Epidermal melanocyte (primary cell): Measurements from ENCODE around the gene PTPMT1.

Experiments
- DNase-seq: peaks from one replicate; pipeline ENCODE4 v3.0.0; 2011; ENCODE audit warnings: low spot score; ENCODE audit not compliant: insufficient read length

The PTPMT1 gene

DNA sequence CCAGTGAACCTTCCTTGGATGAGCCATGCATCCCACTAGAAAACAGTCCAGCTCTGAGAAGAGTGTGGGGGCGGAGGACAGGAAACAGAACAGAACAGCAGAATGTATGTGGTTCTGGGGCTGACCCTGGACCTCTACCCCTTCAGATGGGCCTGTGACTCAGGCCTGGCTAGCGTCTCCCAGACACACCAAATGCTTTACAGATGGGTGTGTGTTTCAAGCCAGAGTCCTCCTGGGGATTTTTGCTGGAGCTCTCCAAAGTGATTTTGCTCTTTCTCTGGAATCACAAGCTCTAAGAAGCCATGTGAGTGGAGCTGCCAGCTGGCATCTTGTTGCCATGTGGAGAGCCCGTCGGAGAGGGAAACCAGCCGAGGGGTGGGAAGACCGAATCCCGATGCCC lies 42.0 kb downstream of the PTPMT1 start:
- DNase-seq = peak; percentile 48

- DNase-seq = no peak
Observed at GRCh38 chr11:47609675-47610074, 44.3 kb downstream of the PTPMT1 start.

DNA sequence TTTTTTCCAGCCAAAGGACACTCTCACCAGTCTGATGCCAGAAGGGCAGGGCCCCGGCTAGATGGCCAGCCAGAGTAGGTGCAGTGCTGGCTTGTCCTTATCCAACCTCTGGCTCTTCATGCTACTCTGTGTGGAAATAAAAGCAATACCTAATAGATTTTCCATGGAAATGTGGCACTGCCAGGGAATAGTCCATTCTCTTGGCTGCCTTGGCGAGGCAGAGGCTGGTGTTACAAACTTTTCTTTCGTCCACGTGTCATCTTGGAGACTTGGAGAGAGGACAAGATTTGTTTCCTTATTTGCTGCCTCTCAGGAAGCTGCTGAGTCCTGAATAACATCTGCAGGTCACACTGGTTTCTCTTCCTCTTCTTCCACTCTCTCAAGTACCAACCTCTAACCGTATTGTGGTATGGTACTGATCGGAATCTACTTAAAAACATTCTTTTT lies 46.0 kb downstream of the PTPMT1 start:
- DNase-seq = no peak

- no peak for DNase-seq
Observed at GRCh38 chr11:47615249-47615648, 49.9 kb downstream of the PTPMT1 start.

- peak; percentile 72 for DNase-seq
Observed at GRCh38 chr11:47616726-47617416, 51.5 kb downstream of the PTPMT1 start.

- no peak for DNase-seq
Observed at GRCh38 chr11:47617417-47617809, 52.0 kb downstream of the PTPMT1 start.

GRCh38 chr11:47620836-47621378 lies 55.5 kb downstream of the PTPMT1 start:
- DNase-seq = peak; percentile 50
